GM12878 (cell line): Measurements from ENCODE around the gene LARP4. TPM values are rescaled to one million over a fixed set of nuclear protein-coding genes. Genes with fewer than 3 reads are reported as not detected.
"Not testable (repeated sequence)": the region's sequence is repeated elsewhere in the genome, so short reads cannot be mapped to it uniquely, and the experiment has no call there.

Experiments
- ATAC-seq: fragments of 200-7000 bp; cut with Tn5 transposase; 3 replicates; pipeline ENCODE4 v1.9.1; 2020; ENCODE audit warnings: mild to moderate bottlenecking, moderate library complexity
- BruUV-seq: library from RNA; stranded (reverse); fragments of 400-500 nt; replicated peaks from 2 replicates; lab custom pipeline; 2021; lab: Mats Ljungman, UMichigan
- CTCF ChIA-PET: fragments of 300-600 bp; sonication (Branson Sonifier 250); formaldehyde crosslinking; extraction: SDS; loops from one replicate; lab custom pipeline; 2021; ENCODE audit warnings: inconsistent platforms; lab: Yijun Ruan, JAX
- POLR2A ChIA-PET: fragments of 350-600 bp; formaldehyde crosslinking; extraction: SDS; loops from one replicate; lab custom pipeline; 2021; ENCODE audit warnings: inconsistent platforms; lab: Charles Lee
- RAD21 ChIA-PET: fragments of 300-600 bp; sonication (Branson Sonifier 250); formaldehyde crosslinking; loops from one replicate; lab custom pipeline; 2023; ENCODE audit warnings: antibody characterized with exemption; ENCODE audit not compliant: unreplicated experiment; lab: Charles Lee
- SMC1A ChIA-PET: fragments of 300-600 bp; sonication (Branson Sonifier 250); formaldehyde crosslinking; loops from one replicate; lab custom pipeline; 2023; ENCODE audit not compliant: unreplicated experiment, uncharacterized antibody; lab: Charles Lee
- DNase-seq: peaks from one replicate; pipeline ENCODE4 v3.0.0-alpha.2; 2011; ENCODE audit warnings: low read depth, low spot score
- FAIRE-seq: peaks from 3 replicates; lab custom pipeline; 2011; peaks lifted over from hg19 to GRCh38; lab: Jason Lieb, UNC
- H2AFZ ChIP-seq: 2 replicates; pipeline ENCODE4 v1.6.0; 2011; ENCODE audit warnings: low read depth, low read length, control low read depth; ENCODE audit not compliant: control insufficient read depth
- H3K27ac ChIP-seq: 2 replicates; pipeline ENCODE4 v1.5.1; 2011; ENCODE audit warnings: control low read depth; ENCODE audit not compliant: control insufficient read depth, insufficient read depth
- H3K27me3 ChIP-seq, 2 experiments: replicated peaks in 1 of 2; 2 replicates each; pipeline versions ENCODE4 v1.6.0 to v1.6.1; 2011; ENCODE audit warnings: low read length in 1 of 2; ENCODE audit not compliant: control insufficient read depth in 2 of 2, insufficient read depth in 2 of 2
- H3K36me3 ChIP-seq, 2 experiments: 2 replicates each; pipeline ENCODE4 v1.5.1; 2011; ENCODE audit warnings: low read length in 1 of 2; ENCODE audit not compliant: control insufficient read depth in 2 of 2, insufficient read depth in 2 of 2
- H3K4me1 ChIP-seq: 2 replicates; pipeline ENCODE4 v1.6.1; 2011; ENCODE audit warnings: mild to moderate bottlenecking, low read length, moderate library complexity, mixed read lengths; ENCODE audit not compliant: control insufficient read depth, insufficient read depth
- H3K4me2 ChIP-seq: 2 replicates; pipeline ENCODE4 v1.6.0; 2011; ENCODE audit warnings: control low read depth; ENCODE audit not compliant: control insufficient read depth, insufficient read depth
- H3K4me3 ChIP-seq: fragments of 200-600 bp; sonication (generic); 2 replicates; pipeline ENCODE4 v1.5.1; 2016
- H3K79me2 ChIP-seq: 2 replicates; pipeline ENCODE4 v1.6.0; 2011; ENCODE audit warnings: low read length; ENCODE audit not compliant: control insufficient read depth, insufficient read depth
- H3K9ac ChIP-seq: 2 replicates; pipeline ENCODE4 v1.8.0; 2011; ENCODE audit warnings: low read length, control low read depth, mixed read lengths; ENCODE audit not compliant: control insufficient read depth, insufficient read depth
- H3K9me3 ChIP-seq: replicated peaks from 3 replicates; pipeline ENCODE4 v1.5.1; 2011; ENCODE audit warnings: mild to moderate bottlenecking, low read length; ENCODE audit not compliant: control insufficient read depth, insufficient read depth
- H4K20me1 ChIP-seq: 2 replicates; pipeline ENCODE4 v1.6.0; 2011; ENCODE audit not compliant: control insufficient read depth, insufficient read depth
- CEBPZ ChIP-seq: fragments of 150-350 bp; IDR thresholded peaks from 2 replicates; pipeline ENCODE4 v1.6.1; 2016; ENCODE audit warnings: low read depth, low read length
- FOS ChIP-seq: IDR thresholded peaks from 3 replicates; pipeline ENCODE4 v1.6.1; 2011; ENCODE audit warnings: borderline replicate concordance; ENCODE audit not compliant: insufficient read length; ENCODE audit errors: extremely low read depth
- IKZF1 ChIP-seq: fragments of 450-650 bp; conservative IDR thresholded peaks from 2 replicates; pipeline ENCODE4 v1.6.1; 2017; ENCODE audit warnings: antibody characterized with exemption, mild to moderate bottlenecking
- KLF5 ChIP-seq: fragments of 450-650 bp; IDR thresholded peaks from 2 replicates; pipeline ENCODE4 v1.6.1; 2014; ENCODE audit warnings: mild to moderate bottlenecking; ENCODE audit not compliant: partially characterized antibody
- PAX5 ChIP-seq: IDR thresholded peaks from 2 replicates; pipeline ENCODE4 v1.6.1; 2011; ENCODE audit warnings: low read depth, low read length, borderline replicate concordance
- POU2F2 ChIP-seq: IDR thresholded peaks from 3 replicates; pipeline ENCODE4 v1.6.1; 2011; ENCODE audit warnings: low read depth, mild to moderate bottlenecking, low read length, borderline replicate concordance
- SIN3A ChIP-seq: IDR thresholded peaks from 2 replicates; pipeline ENCODE4 v1.6.1; 2012; ENCODE audit warnings: low read depth, low read length, improper control_type of control experiment
- SIX5 ChIP-seq: IDR thresholded peaks from 2 replicates; pipeline ENCODE4 v1.6.1; 2011; ENCODE audit warnings: mild to moderate bottlenecking, low read depth, low read length, moderate library complexity; ENCODE audit not compliant: severe bottlenecking
- SKIL ChIP-seq: fragments of 450-650 bp; IDR thresholded peaks from 2 replicates; pipeline ENCODE4 v1.6.1; 2017; ENCODE audit warnings: mild to moderate bottlenecking, low read depth, inconsistent platforms; ENCODE audit not compliant: poor library complexity, severe bottlenecking
- ZBED1 ChIP-seq: IDR thresholded peaks from 2 replicates; pipeline ENCODE4 v1.6.1; 2016; ENCODE audit warnings: borderline replicate concordance
- WGBS: methylation state at CpG from one replicate; pipeline ENCODE4 v1.1.6; 2016; ENCODE audit warnings: low lambda C conversion rate; ENCODE audit not compliant: insufficient replicate concordance, insufficient coverage; ENCODE audit errors: missing lambda C conversion rate; 5-methylcytosine and 5-hydroxymethylcytosine counted together
- in situ Hi-C: fragments of 300-500 bp; cut with MboI; formaldehyde crosslinking; loops from 9 replicates; pipeline ENCODE4 v1.14.3; 2018; ENCODE audit warnings: mixed read lengths
- intact Hi-C: fragments of 100-400 bp; cut with micrococcal nuclease; formaldehyde crosslinking; loops from one replicate; pipeline ENCODE4 v1.14.2; 2022; ENCODE audit not compliant: unreplicated experiment
- polyA plus RNA-seq, 11 experiments: library from polyadenylated mRNA; depleted of rRNA in 4 of 11; unstranded in 6 of 11; stranded (reverse) in 5 of 11; fragments of >200 nt; fragmentation: Nextera tagmentation in 4 of 11; fragmentation: Illumina TruSeq in 1 of 11; extraction: Ambion mirVana in 4 of 11; extraction: Trizol in 1 of 11; gene quantifications; 1 replicate in 1 of 11; 2 replicates in 10 of 11; pipeline versions ENCODE4 v1.2.1 to v1.2.3, GENCODE V29; 2011 to 2016; ENCODE audit warnings: inconsistent platforms in 2 of 11, missing spikeins in 2 of 11, low read depth in 1 of 11
- total RNA-seq, 4 experiments: library from RNA; depleted of rRNA in 3 of 4; stranded (reverse); fragments of >200 nt in 3 of 4; fragmentation: Illumina TruSeq in 1 of 4; extraction: Trizol in 1 of 4; gene quantifications; 2 replicates each; pipeline versions ENCODE4 v1.2.1 to v1.2.3, GENCODE V29; 2013 to 2021

Gene LARP4
- total and polyA plus RNA-seq, 10 of the 15 experiments (the other 5 are each of a cell fraction or from before 2014, with no cell fraction given), result 24.1 to 72.6 (median 35.6) TPM

- in situ Hi-C loops, result not testable (repeated sequence)
- H3K4me1 ChIP-seq, result peaks cover 39% of the 10 kb centered on the region
Measured at GRCh38 chr12:50521781-50522180, 121.1 kb downstream of the LARP4 start.

GRCh38 chr12:50523772-50524171, 123.1 kb downstream of the LARP4 start:
- ATAC-seq, result no peak
- Histone ChIP-seq H3K9ac (no peak overlapping the region), H3K4me3 (no peak overlapping the region), H3K9me3 (no peaks in the 10 kb centered on the region; the same call in 2 of the 3 replicates), H2AFZ (no peak overlapping the region), H3K27ac (no peak overlapping the region), H4K20me1 (no peaks in the 10 kb centered on the region), H3K4me1 (peaks cover 33% of the 10 kb centered on the region), H3K4me2 (no peak overlapping the region), H3K79me2 (peaks cover 69% of the 10 kb centered on the region), H3K36me3 (no peaks in the 10 kb centered on the region; a peak in 1 of 4 replicates), H3K27me3 (no peaks in the 10 kb centered on the region)
- no peak for DNase-seq
- intact Hi-C loops (no loop called here), in situ Hi-C loops (no loop called here)
- ChIA-PET RAD21 (interaction anchor here (0.9 to 3.8 kb wide), 4 partner anchors 9 to 137 kb away, joined by 3 to 21 read pairs (median 4); no protein-coding TSS in a partner anchor), SMC1A (interaction anchor here (1.0 to 1.6 kb wide), 7 partner anchors 8 to 115 kb away, joined by 3 to 17 read pairs (median 5); no protein-coding TSS in a partner anchor), CTCF (interaction anchor here (0.5 to 2.1 kb wide), 5 partner anchors 14 to 210 kb away, joined by 3 to 7 read pairs (median 3); partner anchors contain the start of gene DIP2B), POLR2A (interaction anchor here (1.2 to 2.8 kb wide), 4 partner anchors 9 to 17 kb away, joined by 3 to 14 read pairs (median 4); no protein-coding TSS in a partner anchor)
- 100% methylated on average over 1 of the region's 1 CpG for WGBS
- no peak for FAIRE-seq
- no TSS peak for BruUV-seq
- TF ChIP-seq CEBPZ (no peak), PAX5 (no peak), SIX5 (no peak), FOS (no peak), SKIL (no peak), IKZF1 (no peak), KLF5 (no peak), POU2F2 (no peak), SIN3A (no peak), ZBED1 (no peak)

More at GRCh38 chr12:50521781-50522180, 121.1 kb downstream of the LARP4 start:
- SMC1A ChIA-PET, result interaction anchor here (1.3 to 5.5 kb wide), 4 partner anchors 11 to 506 kb away, joined by 4 to 85 read pairs (median 8); no protein-coding TSS in a partner anchor
- H3K27ac ChIP-seq, intact Hi-C loops, H3K4me2 ChIP-seq, BruUV-seq, H3K4me3 ChIP-seq, H3K9ac ChIP-seq, ATAC-seq, DNase-seq, H3K27me3 ChIP-seq, H4K20me1 ChIP-seq, H3K36me3 ChIP-seq, H2AFZ ChIP-seq, H3K9me3 ChIP-seq, FAIRE-seq: not testable (repeated sequence)
- RAD21 ChIA-PET, result interaction anchor here (0.7 to 5.3 kb wide), 4 partner anchors 10 to 143 kb away, joined by 3 to 96 read pairs (median 10); partner anchors contain the start of gene DIP2B
- 96% methylated on average over 4 of the region's 4 CpGs for WGBS
- POLR2A ChIA-PET, result interaction anchor here (0.7 to 1.5 kb wide), 5 partner anchors 10 to 555 kb away, joined by 4 to 7 read pairs (median 4); no protein-coding TSS in a partner anchor
- H3K79me2 ChIP-seq, result peaks cover 74% of the 10 kb centered on the region
- CTCF ChIA-PET, result interaction anchor here (0.6 to 7.5 kb wide), 3 partner anchors 15 to 441 kb away, joined by 3 to 86 read pairs (median 4); partner anchors contain the start of gene DIP2B
